OCI-LY3 (cell line): Measurements from ENCODE around the gene TREML1.
"Not testable (repeated sequence)": the region's sequence is repeated elsewhere in the genome, so short reads cannot be mapped to it uniquely, and the experiment has no call there.

Experiments
- H2AFZ ChIP-seq: fragments of 200-600, 300-600 bp; shearing (Covaris generic); 2 replicates; pipeline ENCODE4 v1.6.0; 2014; ENCODE audit warnings: antibody characterized with exemption, low read depth, low read length
- H3K27ac ChIP-seq: fragments of 200-600, 300-600 bp; sonication (generic); 2 replicates; pipeline ENCODE4 v1.5.1; 2014; ENCODE audit warnings: mild to moderate bottlenecking, low read length, moderate library complexity, mixed read lengths
- H3K27me3 ChIP-seq: fragments of 200-600, 300-600 bp; sonication (generic); 2 replicates; pipeline ENCODE4 v1.6.1; 2014; ENCODE audit warnings: low read depth, low read length, mixed read lengths
- H3K36me3 ChIP-seq: fragments of 200-600, 300-600 bp; sonication (generic); replicated peaks from 2 replicates; pipeline ENCODE3; 2014; ENCODE audit warnings: low read depth, low read length, mixed read lengths
- H3K4me1 ChIP-seq: fragments of 300-600, 200-600 bp; sonication (generic); 2 replicates; pipeline ENCODE4 v1.6.1; 2014; ENCODE audit warnings: low read length, mixed read lengths
- H3K4me2 ChIP-seq: fragments of 200-600, 300-600 bp; sonication (generic); 2 replicates; pipeline ENCODE4 v1.6.1; 2014; ENCODE audit warnings: low read length, mixed read lengths
- H3K4me3 ChIP-seq: fragments of 300-600, 200-600 bp; sonication (generic); 2 replicates; pipeline ENCODE4 v1.5.1; 2014; ENCODE audit warnings: antibody characterized with exemption, mild to moderate bottlenecking, low read length, moderate library complexity
- H3K79me2 ChIP-seq: fragments of 300-600, 200-600 bp; shearing (Covaris generic); 2 replicates; pipeline ENCODE4 v1.6.1; 2014; ENCODE audit warnings: mild to moderate bottlenecking, low read length, mixed read lengths
- H3K9ac ChIP-seq: fragments of 300-600, 200-600 bp; shearing (Covaris generic); 2 replicates; pipeline ENCODE4 v1.6.0; 2014; ENCODE audit warnings: mild to moderate bottlenecking, low read length, moderate library complexity
- H3K9me3 ChIP-seq: fragments of 200-600, 300-600 bp; shearing (Covaris generic); 2 replicates; pipeline ENCODE4 v1.6.1; 2014; ENCODE audit warnings: low read length, mixed read lengths; ENCODE audit not compliant: insufficient read depth
- H4K20me1 ChIP-seq: fragments of 200-600, 300-600 bp; sonication (generic); 2 replicates; pipeline ENCODE4 v1.6.1; 2016; ENCODE audit warnings: low read length, mixed read lengths; ENCODE audit not compliant: insufficient read depth
- EZH2phosphoT487 ChIP-seq: fragments of 200-600 bp; shearing (Covaris generic); IDR thresholded peaks from 2 replicates; pipeline ENCODE4 v1.6.1; 2018; ENCODE audit warnings: antibody characterized with exemption, mixed run types, low read depth
- TF ChIP-seq, protein P1 (sequence below): fragments of 200-600, 300-600 bp; sonication (generic); IDR thresholded peaks from 2 replicates; pipeline ENCODE4 v1.5.1; 2014; ENCODE audit warnings: antibody characterized with exemption, low read length, low read depth

TREML1 gene

DNA sequence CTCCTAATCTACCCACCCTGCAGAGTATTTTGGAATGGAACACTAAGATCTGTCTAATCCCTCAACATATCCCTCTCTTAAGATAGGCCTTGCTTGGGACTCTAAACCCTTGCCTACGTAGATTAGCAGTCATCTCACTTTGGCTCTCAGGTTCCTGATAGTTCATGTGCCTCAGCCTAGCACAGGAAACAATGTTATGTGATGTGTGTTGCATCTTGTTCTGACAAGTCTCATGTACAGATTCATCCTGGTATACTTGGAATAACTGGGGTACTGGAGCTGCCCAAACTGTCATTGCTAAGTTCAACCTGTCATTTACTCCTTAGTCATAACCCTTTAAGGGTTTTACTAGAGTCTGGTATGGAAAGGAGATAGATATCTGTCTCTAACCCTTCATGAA lies 34.1 kb downstream of the TREML1 start:
- no peaks in the 10 kb centered on the region for H3K27me3 ChIP-seq
- no peaks in the 10 kb centered on the region for H3K36me3 ChIP-seq
- TF ChIP-seq, protein P1, sequence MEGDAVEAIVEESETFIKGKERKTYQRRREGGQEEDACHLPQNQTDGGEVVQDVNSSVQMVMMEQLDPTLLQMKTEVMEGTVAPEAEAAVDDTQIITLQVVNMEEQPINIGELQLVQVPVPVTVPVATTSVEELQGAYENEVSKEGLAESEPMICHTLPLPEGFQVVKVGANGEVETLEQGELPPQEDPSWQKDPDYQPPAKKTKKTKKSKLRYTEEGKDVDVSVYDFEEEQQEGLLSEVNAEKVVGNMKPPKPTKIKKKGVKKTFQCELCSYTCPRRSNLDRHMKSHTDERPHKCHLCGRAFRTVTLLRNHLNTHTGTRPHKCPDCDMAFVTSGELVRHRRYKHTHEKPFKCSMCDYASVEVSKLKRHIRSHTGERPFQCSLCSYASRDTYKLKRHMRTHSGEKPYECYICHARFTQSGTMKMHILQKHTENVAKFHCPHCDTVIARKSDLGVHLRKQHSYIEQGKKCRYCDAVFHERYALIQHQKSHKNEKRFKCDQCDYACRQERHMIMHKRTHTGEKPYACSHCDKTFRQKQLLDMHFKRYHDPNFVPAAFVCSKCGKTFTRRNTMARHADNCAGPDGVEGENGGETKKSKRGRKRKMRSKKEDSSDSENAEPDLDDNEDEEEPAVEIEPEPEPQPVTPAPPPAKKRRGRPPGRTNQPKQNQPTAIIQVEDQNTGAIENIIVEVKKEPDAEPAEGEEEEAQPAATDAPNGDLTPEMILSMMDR, result no peak
- TF ChIP-seq EZH2phosphoT487, result no peak
- no peaks in the 10 kb centered on the region for H3K79me2 ChIP-seq
- H4K20me1 ChIP-seq, result no peaks in the 10 kb centered on the region
- H3K9ac ChIP-seq, result no peak overlapping the region
- H3K4me3 ChIP-seq, result no peak overlapping the region
- H3K4me2 ChIP-seq, result no peak overlapping the region
- H3K27ac ChIP-seq, result no peak overlapping the region
- no peaks in the 10 kb centered on the region for H3K9me3 ChIP-seq
- H2AFZ ChIP-seq, result no peak overlapping the region
- H3K4me1 ChIP-seq, result no peaks in the 10 kb centered on the region

- no peaks in the 10 kb centered on the region for H3K4me1 ChIP-seq
- H3K79me2 ChIP-seq, result no peaks in the 10 kb centered on the region
- H3K4me2 ChIP-seq, result no peak overlapping the region
- no peak overlapping the region for H3K9ac ChIP-seq
- no peak overlapping the region for H2AFZ ChIP-seq
- no peaks in the 10 kb centered on the region for H3K9me3 ChIP-seq
- no peaks in the 10 kb centered on the region for H4K20me1 ChIP-seq
- no peak overlapping the region for H3K27ac ChIP-seq
- no peaks in the 10 kb centered on the region for H3K36me3 ChIP-seq
- no peak for TF ChIP-seq EZH2phosphoT487
- TF ChIP-seq, protein P1, result no peak
- H3K27me3 ChIP-seq, result no peaks in the 10 kb centered on the region
- H3K4me3 ChIP-seq, result no peak overlapping the region
These were observed 34.6 kb downstream of the TREML1 start for GRCh38 chr6:41119508-41119907.

- not testable (repeated sequence) for H3K27ac ChIP-seq, H3K4me3 ChIP-seq, H3K79me2 ChIP-seq, H3K36me3 ChIP-seq, H3K9ac ChIP-seq, H4K20me1 ChIP-seq, H3K27me3 ChIP-seq, H3K4me2 ChIP-seq, H3K9me3 ChIP-seq, H2AFZ ChIP-seq, H3K4me1 ChIP-seq
These were observed 39.1 kb downstream of the TREML1 start for GRCh38 chr6:41115027-41115426.

- H4K20me1 ChIP-seq, result no peaks in the 10 kb centered on the region
- H3K4me3 ChIP-seq, result no peak overlapping the region
- no peaks in the 10 kb centered on the region for H3K27me3 ChIP-seq
- TF ChIP-seq EZH2phosphoT487, result no peak
- TF ChIP-seq, protein P1, result no peak
- H2AFZ ChIP-seq, result no peak overlapping the region
- H3K36me3 ChIP-seq, result no peaks in the 10 kb centered on the region
- no peak overlapping the region for H3K9ac ChIP-seq
- H3K9me3 ChIP-seq, result no peaks in the 10 kb centered on the region
- H3K79me2 ChIP-seq, result no peaks in the 10 kb centered on the region
- no peak overlapping the region for H3K27ac ChIP-seq
- H3K4me2 ChIP-seq, result no peak overlapping the region
- H3K4me1 ChIP-seq, result no peaks in the 10 kb centered on the region
These were observed 43.1 kb downstream of the TREML1 start for GRCh38 chr6:41111017-41111416.

- Histone ChIP-seq H2AFZ (no peak overlapping the region), H3K4me1 (peaks cover 6% of the 10 kb centered on the region), H3K4me2 (no peak overlapping the region), H3K27me3 (no peaks in the 10 kb centered on the region), H3K79me2 (no peaks in the 10 kb centered on the region), H3K9ac (no peak overlapping the region), H4K20me1 (no peaks in the 10 kb centered on the region), H3K9me3 (no peaks in the 10 kb centered on the region), H3K4me3 (no peak overlapping the region), H3K27ac (no peak overlapping the region), H3K36me3 (peaks cover 23% of the 10 kb centered on the region)
- TF ChIP-seq EZH2phosphoT487, result no peak
- TF ChIP-seq, protein P1, result no peak
These were observed 50.3 kb downstream of the TREML1 start for GRCh38 chr6:41103847-41104246.
